Activated T-cell treated with anti-CD3 and anti-CD28 coated beads, Interleukin-2, amount 50 U/mL, for 24 hours (primary cell): ENCODE data around the gene SFPQ.
"Not testable (repeated sequence)": the region's sequence is repeated elsewhere in the genome, so short reads cannot be mapped to it uniquely, and the experiment has no call there.

Experiments
- DNase-seq: peaks from one replicate; pipeline ENCODE4 v3.0.0-alpha.2; 2020
- H3K27ac Mint-ChIP-seq: 2 replicates; pipeline ENCODE4 v1.8.0; 2020; ENCODE audit warnings: mild to moderate bottlenecking, mixed read lengths
- H3K27me3 Mint-ChIP-seq: 2 replicates; pipeline ENCODE4 v1.8.0; 2020; ENCODE audit warnings: mixed read lengths
- H3K36me3 Mint-ChIP-seq: 2 replicates; pipeline ENCODE4 v1.8.0; 2020; ENCODE audit warnings: low read depth, mixed read lengths
- H3K4me1 Mint-ChIP-seq: 2 replicates; pipeline ENCODE4 v1.8.0; 2020; ENCODE audit warnings: low read depth, mixed read lengths
- H3K4me3 Mint-ChIP-seq: 2 replicates; pipeline ENCODE4 v1.8.0; 2020; ENCODE audit warnings: mild to moderate bottlenecking, moderate library complexity, mixed read lengths
- H3K9me3 Mint-ChIP-seq: 2 replicates; pipeline ENCODE4 v1.8.0; 2020; ENCODE audit warnings: mixed read lengths

The SFPQ gene

DNA sequence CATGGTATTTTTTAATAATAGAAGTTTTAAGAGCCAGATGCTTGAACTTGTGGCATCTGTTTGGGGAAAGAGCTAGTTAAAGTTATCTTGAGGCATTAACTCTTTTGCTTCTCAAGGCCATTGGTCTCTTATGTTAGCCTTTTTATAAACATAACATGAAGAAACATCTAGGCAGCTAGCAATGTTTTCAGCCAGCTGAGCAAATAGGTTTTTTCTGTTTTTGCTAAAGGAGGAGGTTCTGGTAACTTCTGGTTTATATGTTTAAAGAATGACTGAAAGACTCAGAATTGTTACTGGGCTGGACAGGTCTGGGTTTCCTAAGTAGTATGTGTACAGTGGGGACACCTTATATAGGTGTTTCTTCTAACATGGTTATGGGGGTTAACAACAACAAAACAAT, 50.7 kb downstream of the SFPQ start:
- not testable (repeated sequence) for H3K36me3 Mint-ChIP-seq, H3K4me3 Mint-ChIP-seq, DNase-seq, H3K27me3 Mint-ChIP-seq, H3K9me3 Mint-ChIP-seq, H3K27ac Mint-ChIP-seq
- peaks cover 12% of the 10 kb centered on the region for H3K4me1 Mint-ChIP-seq

DNA sequence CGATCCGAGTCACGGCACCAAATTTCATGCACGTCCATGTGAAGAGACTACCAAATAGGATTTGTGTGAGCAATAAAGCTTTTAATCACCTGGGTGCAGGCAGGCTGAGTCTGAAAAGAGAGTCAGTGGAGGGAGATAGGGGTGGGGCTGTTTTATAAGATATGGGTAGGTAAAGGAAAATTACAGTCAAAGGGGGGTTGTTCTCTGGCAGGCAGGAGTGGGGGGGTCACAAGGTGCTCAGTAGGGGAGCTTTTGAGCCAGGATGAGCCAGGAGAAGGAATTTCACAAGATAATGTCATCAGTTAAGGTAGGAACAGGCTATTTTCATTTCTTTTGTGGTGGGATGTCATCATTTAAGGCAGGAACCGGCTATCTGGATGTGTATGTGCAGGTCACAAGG, 55.4 kb downstream of the SFPQ start:
- H3K36me3 Mint-ChIP-seq, H3K27me3 Mint-ChIP-seq, DNase-seq, H3K4me3 Mint-ChIP-seq, H3K4me1 Mint-ChIP-seq, H3K9me3 Mint-ChIP-seq, H3K27ac Mint-ChIP-seq: not testable (repeated sequence)

DNA sequence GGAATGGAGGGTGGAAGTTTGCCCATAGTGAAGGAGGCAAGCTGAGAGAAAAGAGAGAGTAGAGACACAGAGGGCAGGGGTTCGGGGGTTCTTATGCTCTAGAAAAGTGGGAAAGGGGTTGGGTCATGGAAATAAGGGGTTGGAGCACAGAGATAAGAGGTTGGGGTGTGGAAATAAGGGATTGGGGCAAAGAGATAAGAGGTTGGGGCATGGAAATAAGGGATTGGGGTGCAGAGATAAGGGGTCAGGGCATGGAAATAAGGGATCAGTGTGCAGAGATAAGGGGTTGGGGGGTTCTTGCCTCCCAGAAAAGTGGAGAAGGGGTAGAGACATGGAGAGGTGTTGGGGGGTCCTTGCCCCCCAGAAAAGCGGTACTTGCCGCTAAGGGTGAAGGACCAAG, 56.2 kb downstream of the SFPQ start:
- Mint-ChIP-seq H3K27me3 (no peaks in the 10 kb centered on the region), H3K4me1 (no peaks in the 10 kb centered on the region), H3K27ac (no peak overlapping the region), H3K4me3 (no peak overlapping the region), H3K9me3 (no peaks in the 10 kb centered on the region), H3K36me3 (no peaks in the 10 kb centered on the region)
- no peak for DNase-seq
